22Rv1 (cell line): ENCODE measurements around the gene AKR1A1.

Experiments used
- ZFX ChIP-seq: fragments of 450-650 bp; IDR thresholded peaks from 2 replicates; pipeline ENCODE4 v1.6.1; 2017; ENCODE audit warnings: antibody characterized with exemption, borderline replicate concordance
- TF ChIP-seq, protein P1 (sequence below): fragments of 450-650 bp; IDR thresholded peaks from 2 replicates; pipeline ENCODE4 v1.5.1; 2017; ENCODE audit warnings: mild to moderate bottlenecking

GRCh38 chr1:45583264-45583665 lies 32.6 kb downstream of the AKR1A1 start:
- TF ChIP-seq, protein P1, sequence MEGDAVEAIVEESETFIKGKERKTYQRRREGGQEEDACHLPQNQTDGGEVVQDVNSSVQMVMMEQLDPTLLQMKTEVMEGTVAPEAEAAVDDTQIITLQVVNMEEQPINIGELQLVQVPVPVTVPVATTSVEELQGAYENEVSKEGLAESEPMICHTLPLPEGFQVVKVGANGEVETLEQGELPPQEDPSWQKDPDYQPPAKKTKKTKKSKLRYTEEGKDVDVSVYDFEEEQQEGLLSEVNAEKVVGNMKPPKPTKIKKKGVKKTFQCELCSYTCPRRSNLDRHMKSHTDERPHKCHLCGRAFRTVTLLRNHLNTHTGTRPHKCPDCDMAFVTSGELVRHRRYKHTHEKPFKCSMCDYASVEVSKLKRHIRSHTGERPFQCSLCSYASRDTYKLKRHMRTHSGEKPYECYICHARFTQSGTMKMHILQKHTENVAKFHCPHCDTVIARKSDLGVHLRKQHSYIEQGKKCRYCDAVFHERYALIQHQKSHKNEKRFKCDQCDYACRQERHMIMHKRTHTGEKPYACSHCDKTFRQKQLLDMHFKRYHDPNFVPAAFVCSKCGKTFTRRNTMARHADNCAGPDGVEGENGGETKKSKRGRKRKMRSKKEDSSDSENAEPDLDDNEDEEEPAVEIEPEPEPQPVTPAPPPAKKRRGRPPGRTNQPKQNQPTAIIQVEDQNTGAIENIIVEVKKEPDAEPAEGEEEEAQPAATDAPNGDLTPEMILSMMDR = no peak
- no peak for TF ChIP-seq ZFX
